ENCODE measurements around the gene WNT4. TPM values are rescaled to one million over a fixed set of nuclear protein-coding genes. Genes with fewer than 3 reads are reported as not detected.
A peak's percentile ranks its signal among the peaks of the same experiment; 100 is the strongest.

Gene WNT4
- total RNA-seq, 1 donor from 2014 or later: 0.05 TPM

DNA sequence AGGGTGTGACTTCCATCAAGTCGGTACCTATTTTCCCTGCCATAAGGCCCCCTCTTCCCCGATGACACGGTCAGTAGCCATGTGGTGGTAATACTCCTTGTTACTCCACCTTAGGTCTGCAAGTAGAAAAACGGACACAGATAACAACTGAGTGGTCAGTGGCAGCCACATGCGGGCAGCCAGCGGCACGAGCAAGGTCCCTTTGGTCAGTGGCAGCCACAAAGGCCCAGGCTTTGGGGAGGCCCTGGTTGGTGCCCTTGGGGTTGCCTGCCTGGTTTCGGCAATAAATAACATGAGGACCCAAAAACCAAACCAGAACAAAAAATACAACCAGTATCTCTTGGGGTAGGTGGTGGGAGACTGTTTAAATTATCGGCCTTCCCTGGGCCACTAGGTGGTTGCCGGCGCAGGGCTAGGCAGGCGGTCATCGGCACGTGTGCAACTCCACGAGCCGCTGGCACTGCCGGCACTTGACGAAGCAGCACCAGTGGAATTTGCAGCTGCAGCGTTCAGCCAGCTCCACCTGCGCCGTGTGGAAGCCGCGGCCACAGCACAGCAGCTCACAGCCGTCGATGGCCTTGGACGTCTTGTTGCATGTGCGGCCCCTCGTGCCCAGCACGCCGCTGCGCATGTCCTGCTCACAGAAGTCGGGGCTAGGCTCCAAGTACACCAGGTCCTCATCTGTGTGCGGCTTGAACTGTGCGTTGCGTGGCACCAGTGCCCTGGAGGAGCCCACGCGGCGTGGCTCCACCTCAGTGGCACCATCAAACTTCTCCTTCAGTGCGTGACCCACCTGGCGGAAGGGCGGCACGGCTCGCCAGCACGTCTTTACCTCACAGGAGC, 23.1 kb downstream of the WNT4 start:
- Mint-ChIP-seq H3K4me1 (ENCODE audit: low read depth) (peaks cover 47% of the 10 kb centered on the region), H3K27ac (ENCODE audit: unreplicated experiment) (no peak overlapping the region), H3K9me3 (ENCODE audit: low read depth) (no peaks in the 10 kb centered on the region), H3K4me3 (ENCODE audit: unreplicated experiment) (no peak overlapping the region), H3K36me3 (ENCODE audit: low read depth) (peaks cover 11% of the 10 kb centered on the region), H3K27me3 (ENCODE audit: low read depth) (no peaks in the 10 kb centered on the region)
- DNase-seq (ENCODE audit: low spot score): no peak
- TF ChIP-seq CTCF (IDR thresholded peaks at IDR 0.05): no peak

- peaks cover 12% of the 10 kb centered on the region for H3K36me3 Mint-ChIP-seq (ENCODE audit: low read depth)
- H3K27me3 Mint-ChIP-seq (ENCODE audit: low read depth): no peaks in the 10 kb centered on the region
- no peak overlapping the region for H3K27ac Mint-ChIP-seq (ENCODE audit: unreplicated experiment)
Measured at GRCh38 chr1:22118291-22118992, 24.5 kb downstream of the WNT4 start.

GRCh38 chr1:22117851-22118250, 25.0 kb downstream of the WNT4 start:
- Mint-ChIP-seq H3K4me3 (ENCODE audit: unreplicated experiment) (no peak overlapping the region), H3K27me3 (ENCODE audit: low read depth) (no peaks in the 10 kb centered on the region), H3K27ac (ENCODE audit: unreplicated experiment) (no peak overlapping the region), H3K9me3 (ENCODE audit: low read depth) (no peaks in the 10 kb centered on the region), H3K36me3 (ENCODE audit: low read depth) (peaks cover 12% of the 10 kb centered on the region), H3K4me1 (ENCODE audit: low read depth) (peaks cover 58% of the 10 kb centered on the region)
- TF ChIP-seq CTCF (IDR thresholded peaks at IDR 0.05): no peak
- DNase-seq (ENCODE audit: low spot score): no peak

More at GRCh38 chr1:22118291-22118992, 24.5 kb downstream of the WNT4 start:
- Mint-ChIP-seq H3K4me1 (ENCODE audit: low read depth) (peaks cover 58% of the 10 kb centered on the region), H3K9me3 (ENCODE audit: low read depth) (no peaks in the 10 kb centered on the region), H3K4me3 (ENCODE audit: unreplicated experiment) (no peak overlapping the region)
- no peak for TF ChIP-seq CTCF (IDR thresholded peaks at IDR 0.05)
- no peak for DNase-seq (ENCODE audit: low spot score)

DNA sequence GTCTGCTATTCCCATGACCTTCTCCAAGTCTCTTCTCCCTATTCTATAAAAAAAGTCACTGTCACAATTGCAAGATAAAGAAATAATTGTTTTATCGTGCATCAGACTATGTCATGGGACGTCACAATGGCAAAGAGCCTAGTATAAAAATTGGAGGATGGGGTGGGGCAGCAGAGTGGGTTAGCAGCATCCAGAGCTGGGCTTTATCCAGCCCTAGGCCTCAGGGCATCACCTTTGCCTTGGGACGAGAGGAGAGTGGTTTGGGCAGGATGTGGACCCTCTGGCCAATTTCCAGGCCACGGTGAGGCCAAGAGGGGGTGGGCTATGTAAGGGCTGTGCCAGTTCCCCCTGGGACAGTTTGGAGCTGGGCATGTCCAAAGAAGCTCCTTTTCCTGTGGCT, 25.7 kb downstream of the WNT4 start:
- Mint-ChIP-seq H3K27me3 (ENCODE audit: low read depth) (no peaks in the 10 kb centered on the region), H3K4me1 (ENCODE audit: low read depth) (peaks cover 52% of the 10 kb centered on the region), H3K27ac (ENCODE audit: unreplicated experiment) (no peak overlapping the region), H3K36me3 (ENCODE audit: low read depth) (peaks cover 15% of the 10 kb centered on the region), H3K4me3 (ENCODE audit: unreplicated experiment) (no peak overlapping the region), H3K9me3 (ENCODE audit: low read depth) (no peaks in the 10 kb centered on the region)
- DNase-seq (ENCODE audit: low spot score): no peak
- TF ChIP-seq CTCF (IDR thresholded peaks at IDR 0.05): no peak

DNA sequence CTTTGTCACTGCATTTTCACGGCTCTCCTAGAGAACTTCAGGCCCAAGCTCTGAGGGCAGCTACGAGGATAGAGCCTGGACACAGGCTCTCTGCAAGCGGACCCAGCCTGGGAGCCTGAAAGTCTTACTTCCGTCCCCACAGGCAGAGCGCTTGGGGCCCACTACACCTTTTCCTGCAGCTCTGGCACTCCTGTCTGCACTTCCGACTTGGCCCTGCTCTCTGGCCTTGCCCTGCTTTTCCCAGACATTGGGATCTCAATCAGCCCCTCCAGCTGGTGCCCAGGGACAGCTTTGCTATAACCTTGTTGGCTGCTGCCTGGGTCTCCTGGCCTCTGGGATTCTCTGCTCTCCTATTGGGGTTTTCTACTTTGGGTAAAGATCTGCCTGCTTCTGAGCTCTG, 27.6 kb downstream of the WNT4 start:
- Mint-ChIP-seq H3K27ac (ENCODE audit: unreplicated experiment) (peak overlapping the region; percentile 83), H3K4me3 (ENCODE audit: unreplicated experiment) (no peak overlapping the region), H3K36me3 (ENCODE audit: low read depth) (peaks cover 17% of the 10 kb centered on the region), H3K4me1 (ENCODE audit: low read depth) (peaks cover 44% of the 10 kb centered on the region), H3K9me3 (ENCODE audit: low read depth) (no peaks in the 10 kb centered on the region), H3K27me3 (ENCODE audit: low read depth) (no peaks in the 10 kb centered on the region)
- no peak for DNase-seq (ENCODE audit: low spot score)
- TF ChIP-seq CTCF (IDR thresholded peaks at IDR 0.05): no peak
